A549 treated with RU486 at 1 μM for 4 hours (cell line): ENCODE data around the gene OXSR1. TPM values are rescaled to one million over a fixed set of nuclear protein-coding genes. Genes with fewer than 3 reads are reported as not detected.

Experiments used
- total RNA-seq: library from RNA; stranded (reverse); fragments of 200-300 nt; extraction: Qiagen RNA extraction; gene quantifications from 5 replicates; pipeline ENCODE4 v1.2.3, GENCODE V29; 2022; ENCODE audit warnings: low read depth

The OXSR1 gene
- 23.5 to 40.1 TPM (median 36.1 TPM) in 5 replicates for total RNA-seq

DNA sequence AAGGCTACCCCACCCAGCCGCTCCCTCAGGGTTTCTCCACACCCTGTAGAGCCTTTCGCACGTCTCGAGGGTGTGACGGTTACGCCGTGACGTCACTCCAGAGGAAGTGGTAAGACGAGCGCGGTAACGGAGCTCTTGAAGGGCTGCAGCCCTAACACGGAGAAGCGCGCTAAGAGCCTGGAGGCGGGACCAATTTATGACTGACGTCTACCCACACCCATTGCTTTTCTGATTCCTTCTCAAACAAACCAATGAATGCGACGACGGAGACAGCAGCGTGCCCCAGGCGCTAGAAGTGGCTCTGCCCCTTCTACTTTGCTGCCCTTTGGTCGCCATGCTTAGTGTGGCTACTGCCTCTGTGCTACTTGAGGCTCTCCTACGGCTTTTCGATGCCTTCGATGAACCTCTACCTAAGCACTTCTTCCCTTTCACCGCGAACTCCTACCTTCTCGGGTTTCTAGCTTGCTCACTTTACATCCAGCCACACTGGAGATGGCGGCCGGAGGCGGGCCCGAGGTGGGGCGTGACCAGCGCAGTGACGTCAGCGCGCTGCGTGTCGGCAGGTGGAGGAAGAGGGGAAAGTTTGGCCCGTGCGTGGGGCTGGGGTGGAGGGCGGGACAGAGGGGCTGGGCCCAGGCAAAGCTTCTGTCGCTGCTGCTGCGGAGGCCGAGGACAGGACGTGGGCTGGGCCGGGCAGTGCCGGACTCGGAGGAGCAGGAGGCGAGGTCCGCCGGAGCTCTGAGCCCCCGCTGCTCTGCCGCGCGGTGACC, at the start of gene OXSR1:
TSS of gene OXSR1 (plus strand) at position 586 of the 770 bp plus-strand sequence. CDS start 340 bp downstream, outside the sequence.

GRCh38 chr3:38136777-38137614, 28.3 kb upstream of the OXSR1 start, which contains the start of gene ACAA1:
TSS of gene ACAA1 (minus strand) at chr3:38137127. CDS start at chr3:38137035, 92 bp downstream.

GRCh38 chr3:38138349-38139190, 26.8 kb upstream of the OXSR1 start, which contains the start of gene MYD88:
TSS of gene MYD88 (plus strand) at chr3:38138661. CDS start at chr3:38138701, 40 bp downstream.

DNA sequence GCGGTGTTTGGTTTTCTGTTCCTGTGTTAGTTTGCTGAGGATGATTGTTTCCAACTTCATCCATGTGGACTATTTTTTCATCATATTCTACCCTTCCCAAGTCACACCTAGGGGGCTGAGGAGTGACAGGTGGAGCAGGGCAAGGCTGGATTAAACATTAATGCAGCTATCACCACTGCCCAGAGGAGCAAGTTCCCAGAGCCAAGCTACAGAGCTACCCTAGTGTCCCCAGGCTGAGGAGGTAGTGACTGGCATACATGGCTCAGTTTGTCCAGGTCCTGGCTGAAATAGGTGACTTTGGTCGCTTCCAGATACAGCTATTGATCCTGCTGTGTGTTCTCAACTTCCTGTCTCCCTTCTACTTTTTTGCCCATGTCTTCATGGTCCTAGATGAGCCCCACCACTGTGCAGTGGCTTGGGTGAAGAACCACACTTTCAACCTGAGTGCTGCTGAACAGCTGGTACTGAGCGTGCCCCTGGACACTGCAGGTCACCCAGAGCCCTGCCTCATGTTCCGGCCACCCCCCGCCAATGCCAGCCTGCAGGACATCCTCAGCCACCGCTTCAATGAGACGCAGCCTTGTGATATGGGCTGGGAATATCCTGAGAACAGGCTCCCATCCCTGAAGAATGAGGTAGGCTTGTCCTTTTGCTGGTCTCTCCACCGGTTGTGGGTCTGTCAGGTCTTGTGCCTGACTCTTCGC, 100.4 kb downstream of the OXSR1 start, which contains the start of gene SLC22A13:
TSS of gene SLC22A13 (plus strand) at position 209 of the 704 bp plus-strand sequence. CDS start at position 258, 49 bp downstream.

DNA sequence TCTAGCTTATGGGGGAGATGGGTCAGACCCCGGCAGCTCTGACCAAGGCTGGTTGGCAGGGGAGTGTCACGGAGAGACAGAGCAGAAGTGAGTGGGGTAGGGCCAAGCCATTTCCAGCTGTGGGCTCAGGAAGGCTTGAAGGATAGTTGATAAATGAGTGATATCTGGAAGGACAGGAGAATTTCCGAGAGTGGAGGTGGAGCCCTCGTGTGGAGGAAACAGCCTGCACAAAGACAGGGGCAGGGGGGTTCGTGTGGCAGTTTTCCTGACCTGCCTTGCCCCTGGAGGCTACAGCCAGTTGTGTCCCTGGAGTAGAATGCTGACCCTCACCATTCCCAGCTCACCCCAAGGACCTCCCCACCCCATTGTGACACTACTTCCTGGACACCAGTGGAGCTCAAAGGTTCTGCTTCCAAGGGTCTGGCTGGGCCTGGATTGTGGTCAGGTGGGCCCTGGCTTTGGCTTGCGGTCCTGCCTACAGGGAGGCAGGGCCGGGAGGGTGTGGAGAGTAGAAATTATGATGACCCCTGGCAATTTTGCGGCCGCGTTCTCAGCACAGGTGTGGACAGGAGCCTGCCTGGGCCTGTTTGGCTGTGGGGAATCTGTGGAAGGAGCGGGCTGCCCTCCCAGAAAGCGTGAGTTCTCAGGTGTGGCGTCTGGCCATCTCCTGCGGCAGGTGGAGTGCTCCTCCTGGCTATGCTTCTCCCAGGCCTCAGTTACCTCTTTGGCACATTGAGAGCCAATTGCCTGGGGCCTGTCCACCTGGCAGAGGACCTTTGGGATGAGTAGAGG, 116.8 kb downstream of the OXSR1 start, which contains the start of gene SLC22A14:
TSS of gene SLC22A14 (plus strand) at position 400 of the 792 bp plus-strand sequence. CDS start 23,733 bp downstream, outside the sequence.

Other genes with a start within 250 kb of the OXSR1 start
- 0.13 to 0.23 TPM (median 0.13 TPM) in 4 of 5 replicates, not detected in the other for gene VILL, start 174.8 kb upstream of the OXSR1 start, total RNA-seq
- 3.2 to 4.4 TPM (median 3.2 TPM) in 5 replicates for gene PLCD1, start 135.9 kb upstream of the OXSR1 start, total RNA-seq
- 0.03 to 0.08 TPM in 2 of 5 replicates, not detected in the others for gene DLEC1, start 126.3 kb upstream of the OXSR1 start, total RNA-seq
- gene ACAA1, start 28.4 kb upstream of the OXSR1 start, total RNA-seq, result 39.6 to 48.3 TPM (median 46.7 TPM) in 5 replicates
- 25.3 to 28.3 TPM (median 26.8 TPM) in 5 replicates for gene MYD88, start 26.9 kb upstream of the OXSR1 start, total RNA-seq
- 0.06 TPM in 1 of 5 replicates, not detected in the others for gene SLC22A13, start 100.3 kb downstream of the OXSR1 start, total RNA-seq
- gene SLC22A14, start 116.8 kb downstream of the OXSR1 start, total RNA-seq, result 0.11 TPM in 1 of 5 replicates, not detected in the others
- gene XYLB, start 181.2 kb downstream of the OXSR1 start, total RNA-seq, result 3.6 to 4.6 TPM (median 4.0 TPM) in 5 replicates